Smooth muscle cell of the pulmonary artery (primary cell): Measurements from ENCODE around the gene ANKRD37. TPM values are rescaled to one million over a fixed set of nuclear protein-coding genes. Genes with fewer than 3 reads are reported as not detected.

Experiments used
- total RNA-seq: library from RNA; depleted of rRNA; stranded (reverse); fragments of >200 nt; gene quantifications from 2 replicates; pipeline ENCODE4 v1.2.3, GENCODE V29; 2014

ANKRD37 gene
- total RNA-seq: 17.8 and 23.6 TPM in 2 replicates

GRCh38 chr4:185396724-185397385 is at the start of gene ANKRD37:
ANKRD37 (plus strand) TSS chr4:185396841; CDS start chr4:185396924, 83 bp downstream.

DNA sequence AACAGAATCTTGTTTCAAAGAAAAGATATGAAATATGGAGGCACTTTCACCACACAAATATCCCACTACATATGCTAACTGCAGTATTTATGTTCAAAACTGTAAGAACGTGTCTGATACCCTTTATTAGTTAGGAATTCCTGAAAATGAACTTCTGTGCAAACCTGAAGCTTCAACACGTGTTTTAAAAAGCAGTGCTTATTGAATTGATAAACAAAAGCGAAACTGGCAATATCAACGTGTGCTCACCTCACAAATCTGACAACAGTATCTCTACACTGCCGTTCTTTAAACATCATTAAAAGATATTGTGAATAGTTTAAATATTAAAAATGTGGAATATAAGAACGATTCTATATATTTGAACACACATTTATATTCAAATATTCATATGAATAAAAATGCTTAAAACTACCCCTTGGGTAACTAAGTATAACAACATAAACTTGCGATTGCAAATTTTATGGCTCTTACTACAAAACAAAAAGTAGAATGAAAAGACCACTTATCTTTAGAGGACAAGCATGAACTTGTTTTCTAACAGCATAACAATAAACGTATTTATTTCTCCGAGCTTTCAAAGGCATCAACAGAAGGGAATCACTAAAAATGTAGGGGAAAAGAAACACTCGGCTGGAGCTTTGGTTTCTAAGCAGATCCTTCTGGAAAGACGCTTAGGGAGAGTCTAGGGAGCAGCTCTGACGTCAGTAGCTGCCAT is 1.2 kb upstream of the ANKRD37 start, which contains the start of gene LRP2BP:
Gene LRP2BP (minus strand): TSS at position 687 of the 718 bp plus-strand sequence. CDS start 17,738 bp downstream, outside the sequence.

DNA sequence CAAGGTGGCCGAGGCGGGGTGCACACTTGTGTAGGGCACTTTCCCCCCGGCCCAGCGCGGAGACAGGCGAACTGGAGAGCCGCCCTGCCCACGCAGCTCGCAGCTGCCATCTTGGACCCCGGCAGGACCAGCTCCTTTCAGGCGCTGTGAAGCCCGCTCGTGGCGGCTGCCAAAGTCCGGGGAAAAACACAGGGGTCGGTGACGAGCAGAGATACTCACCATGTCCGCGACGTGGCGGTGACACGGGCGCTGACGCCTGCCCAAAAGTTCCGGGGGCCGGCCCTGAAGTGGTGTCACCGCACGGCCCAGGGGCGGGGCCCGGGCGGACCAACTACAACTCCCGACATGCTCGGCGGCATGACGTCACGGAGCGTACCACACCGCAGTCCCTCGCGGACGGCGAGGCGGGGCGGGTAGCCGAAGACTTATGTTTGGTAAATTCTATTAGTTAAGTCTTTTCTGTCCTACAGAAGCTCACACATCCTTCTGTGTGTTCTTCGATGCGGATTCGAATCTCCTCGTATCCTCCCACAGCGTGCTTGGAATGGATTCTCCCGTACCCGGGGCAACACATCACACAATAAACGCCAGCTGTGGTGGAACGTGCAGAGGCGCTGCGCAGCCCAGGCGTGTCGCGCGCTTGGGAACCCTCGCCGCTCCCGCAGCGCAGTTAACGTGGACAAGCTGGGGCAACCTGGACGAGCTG is 29.2 kb downstream of the ANKRD37 start, which contains the start of gene UFSP2:
Gene UFSP2 (minus strand): TSS at position 318 of the 706 bp plus-strand sequence. CDS start 96 bp downstream, at position 222.

Other genes starting within 250 kb of the ANKRD37 start
- gene CFAP97, start 192.8 kb upstream of the ANKRD37 start, total RNA-seq: 42.5 and 50.5 TPM in 2 replicates
- 43.3 and 52.8 TPM in 2 replicates for gene SNX25, start 187.2 kb upstream of the ANKRD37 start, total RNA-seq
- gene LRP2BP, start 917 bp upstream of the ANKRD37 start, total RNA-seq: 0.65 and 0.76 TPM in 2 replicates
- 34.9 and 49.8 TPM in 2 replicates for gene UFSP2, start 29.1 kb downstream of the ANKRD37 start, total RNA-seq
- 3.8 and 9.4 TPM in 2 replicates for gene CCDC110, start 74.9 kb downstream of the ANKRD37 start, total RNA-seq
- gene PDLIM3, start 138.7 kb downstream of the ANKRD37 start, total RNA-seq: 62.4 and 86.4 TPM in 2 replicates